Aorta (tissue), 5 donors: ENCODE results near the gene CACNA1H. TPM values are rescaled to one million over a fixed set of nuclear protein-coding genes. Genes with fewer than 3 reads are reported as not detected.

Experiments
- ATAC-seq: fragments of 200-7000 bp; cut with Tn5 transposase; one replicate; pipeline ENCODE4 v1.9.1; 2022; ENCODE audit warnings: moderate library complexity; ENCODE audit not compliant: low FRiP score
- DNase-seq, 2 donors: peaks; one replicate each; pipeline ENCODE4 v3.0.0-alpha.2; 2020
- H3K27ac ChIP-seq, 2 donors: one replicate each; pipeline ENCODE4 v1.5.1; 2013; ENCODE audit warnings: low read length in 2 of 2, mild to moderate bottlenecking in 2 of 2, moderate library complexity in 2 of 2, control low read depth in 1 of 2, inconsistent platforms in 1 of 2, low read depth in 1 of 2
- H3K27me3 ChIP-seq, 2 donors: one replicate each; pipeline ENCODE4 v1.6.1; 2013; ENCODE audit warnings: control low read depth in 1 of 2, low read length in 1 of 2, mild to moderate bottlenecking in 1 of 2, moderate library complexity in 1 of 2; ENCODE audit not compliant: insufficient read depth in 2 of 2, control insufficient read depth in 1 of 2
- H3K36me3 ChIP-seq, 2 donors: one replicate each; pipeline ENCODE4 v1.6.1; 2013; ENCODE audit warnings: control low read depth in 1 of 2, low read length in 1 of 2, mild to moderate bottlenecking in 1 of 2; ENCODE audit not compliant: insufficient read depth in 2 of 2, control insufficient read depth in 1 of 2
- H3K4me1 ChIP-seq, 2 donors: one replicate each; pipeline ENCODE4 v1.6.1; 2013; ENCODE audit warnings: low read length in 2 of 2, control low read depth in 1 of 2, mild to moderate bottlenecking in 1 of 2, moderate library complexity in 1 of 2; ENCODE audit not compliant: insufficient read depth in 2 of 2, control insufficient read depth in 1 of 2
- H3K4me3 ChIP-seq, 2 donors: one replicate each; pipeline ENCODE4 v1.5.1; 2013; ENCODE audit warnings: low read length in 2 of 2, control low read depth in 1 of 2, mild to moderate bottlenecking in 1 of 2
- H3K9me3 ChIP-seq: one replicate; pipeline ENCODE4 v1.6.1; 2013; ENCODE audit warnings: mild to moderate bottlenecking, low read length; ENCODE audit not compliant: control insufficient read depth
- WGBS, 2 donors: extraction: QIAGEN DNeasy Blood & Tissue Kit; methylation state at CpG; one replicate each; pipeline ENCODE4 v1.1.7; 2013; 5-methylcytosine and 5-hydroxymethylcytosine counted together
- intact Hi-C, 2 donors: fragments of 100-400 bp; cut with DNase I; formaldehyde crosslinking; loops; one replicate each; pipeline versions ENCODE4 v1.14.2 to v1.15.0; 2022
- polyA plus RNA-seq, 2 donors: library from polyadenylated mRNA; stranded (reverse); fragments of 200-250 nt; gene quantifications; one replicate each; pipeline ENCODE4 v1.2.3, GENCODE V29; 2013
- total RNA-seq, 2 donors: library from RNA; stranded (reverse); fragmentation: NEBNext Ultra II Directional; extraction: Animal tissue kit (Norgen Biotek cat#: 25700); gene quantifications; one replicate each; pipeline ENCODE4 v1.2.1, GENCODE V29; 2021
- donor health status: healthy with polysubstance abuse.
- donor health status: Bipolar disorder and iron deficiency.
- donor health status: DM: no; HTN: no; CAD: no.
- donor health status: DM: no; HTN: no; CAD: no.
- donor health status: DM: yes; HTN: yes; CAD: no.

CACNA1H gene
- total and polyA plus RNA-seq, 4 donors: 1.3 to 17.8 (median 9.8) TPM

DNA sequence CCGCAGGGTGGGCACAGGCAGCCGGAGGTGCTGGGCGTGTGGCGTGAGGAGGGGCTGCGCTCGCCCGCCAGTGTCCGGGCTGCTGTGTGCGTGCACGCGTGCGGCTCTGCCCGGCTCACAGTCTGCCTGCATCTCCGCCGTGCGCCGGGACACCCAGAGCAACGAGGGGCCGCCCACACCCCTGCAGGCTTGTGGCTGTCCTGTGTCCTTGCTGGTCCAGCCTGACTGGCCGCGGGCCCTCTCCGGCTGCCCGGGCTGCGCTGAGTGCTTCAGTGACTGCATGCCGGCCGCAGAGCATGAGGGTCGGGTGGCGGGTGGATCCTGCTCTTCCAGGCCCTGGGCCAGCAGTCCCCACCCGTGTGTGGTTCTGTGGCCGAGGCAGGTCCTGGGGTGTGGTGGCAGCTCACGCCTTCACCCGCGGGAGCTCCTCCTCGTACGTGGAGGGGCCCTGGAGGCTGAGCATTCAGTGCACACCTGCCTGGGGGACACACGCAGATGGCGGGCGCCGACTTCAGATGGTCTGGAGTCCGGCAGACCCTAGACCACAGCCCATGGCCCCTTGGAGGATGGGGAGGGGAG, 59.8 kb downstream of the CACNA1H start:
- ATAC-seq: no peak
- 95 to 96% methylated on average over 39 to 40 of the region's 40 CpGs for WGBS, 2 donors
- no peak for DNase-seq
- intact Hi-C loops: loop anchor here in 1 of 2 donors (10.0 kb wide), 1 partner anchor 52 kb away; no protein-coding TSS in a partner anchor
- H3K27me3 ChIP-seq: no peaks in the 10 kb centered on the region
- H3K36me3 ChIP-seq: no peaks in the 10 kb centered on the region
- H3K4me1 ChIP-seq: no peaks in the 10 kb centered on the region
- H3K9me3 ChIP-seq: no peaks in the 10 kb centered on the region
- no peak overlapping the region for H3K4me3 ChIP-seq
- H3K27ac ChIP-seq: no peak overlapping the region

DNA sequence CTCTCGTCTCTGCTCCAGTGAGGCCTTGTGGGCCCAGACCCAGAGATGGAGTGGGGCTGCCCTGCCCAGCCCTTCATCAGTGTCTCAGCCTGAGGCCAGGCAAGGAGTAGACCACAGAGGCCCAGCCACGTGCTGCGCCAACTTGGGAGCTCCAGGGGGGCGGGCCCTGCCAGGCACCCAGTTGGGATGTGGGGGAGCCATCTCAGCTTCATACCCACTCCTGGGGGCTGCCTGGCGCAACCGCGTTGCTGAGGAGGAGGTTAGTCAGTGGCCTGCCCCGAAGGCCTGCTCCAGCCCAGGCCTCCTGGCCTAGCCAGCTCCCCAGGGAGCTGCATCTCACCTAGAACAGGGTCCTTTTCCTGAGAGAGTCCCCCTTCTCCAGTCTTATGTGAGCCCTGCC, 60.3 kb downstream of the CACNA1H start:
- DNase-seq (no peak), ATAC-seq (no peak)
- 86 to 88% methylated on average over 8 of the region's 8 CpGs for WGBS, 2 donors
- Histone ChIP-seq H3K4me1 (no peaks in the 10 kb centered on the region), H3K27me3 (no peaks in the 10 kb centered on the region), H3K9me3 (no peaks in the 10 kb centered on the region), H3K4me3 (no peak overlapping the region), H3K27ac (no peak overlapping the region), H3K36me3 (no peaks in the 10 kb centered on the region)
- intact Hi-C loops: loop anchor here in 1 of 2 donors (10.0 kb wide), 1 partner anchor 52 kb away; no protein-coding TSS in a partner anchor

DNA sequence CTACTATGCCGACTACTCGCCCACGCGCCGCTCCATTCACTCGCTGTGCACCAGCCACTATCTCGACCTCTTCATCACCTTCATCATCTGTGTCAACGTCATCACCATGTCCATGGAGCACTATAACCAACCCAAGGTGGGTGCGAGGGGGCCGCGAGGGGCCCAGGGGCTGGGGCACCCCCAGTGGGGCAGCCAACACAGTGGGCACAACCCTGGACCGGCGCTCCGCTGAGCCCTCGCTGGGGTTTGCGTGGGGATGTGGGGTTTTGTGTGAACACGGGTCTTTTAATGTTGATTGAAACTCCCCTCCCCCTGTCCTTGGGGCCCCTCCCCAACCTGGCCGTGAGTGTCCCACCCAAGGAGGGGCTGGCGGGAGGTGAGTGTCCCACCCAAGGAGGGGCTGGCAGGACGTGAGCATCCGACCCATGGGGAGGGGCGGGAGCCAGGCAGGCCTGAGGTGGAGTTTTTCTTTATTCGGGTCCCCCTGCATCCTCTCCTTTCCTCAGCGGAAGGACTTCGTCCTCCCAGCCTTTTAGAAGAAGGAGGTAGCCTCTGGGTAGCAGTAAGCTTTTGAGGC, 61.0 kb downstream of the CACNA1H start:
- intact Hi-C loops: loop anchor here in 1 of 2 donors (10.0 kb wide), 1 partner anchor 51 kb away; no protein-coding TSS in a partner anchor
- H3K36me3 ChIP-seq: no peaks in the 10 kb centered on the region
- H3K27ac ChIP-seq: no peak overlapping the region
- H3K27me3 ChIP-seq: no peaks in the 10 kb centered on the region
- ATAC-seq (no peak), DNase-seq (no peak)
- no peak overlapping the region for H3K4me3 ChIP-seq
- H3K9me3 ChIP-seq: no peaks in the 10 kb centered on the region
- no peaks in the 10 kb centered on the region for H3K4me1 ChIP-seq
- WGBS, 2 donors: 87 to 88% methylated on average over 25 of the region's 25 CpGs

- Histone ChIP-seq H3K9me3 (no peaks in the 10 kb centered on the region), H3K27ac (no peak overlapping the region), H3K36me3 (no peaks in the 10 kb centered on the region), H3K4me1 (no peaks in the 10 kb centered on the region), H3K27me3 (no peaks in the 10 kb centered on the region), H3K4me3 (no peak overlapping the region)
- DNase-seq (no peak), ATAC-seq (no peak)
- intact Hi-C loops: loop anchor here in 1 of 2 donors (10.0 kb wide), 1 partner anchor 50 kb away; no protein-coding TSS in a partner anchor
- WGBS, 2 donors: 84% methylated on average over 16 of the region's 16 CpGs
These were observed 61.8 kb downstream of the CACNA1H start for GRCh38 chr16:1214719-1215118.

DNA sequence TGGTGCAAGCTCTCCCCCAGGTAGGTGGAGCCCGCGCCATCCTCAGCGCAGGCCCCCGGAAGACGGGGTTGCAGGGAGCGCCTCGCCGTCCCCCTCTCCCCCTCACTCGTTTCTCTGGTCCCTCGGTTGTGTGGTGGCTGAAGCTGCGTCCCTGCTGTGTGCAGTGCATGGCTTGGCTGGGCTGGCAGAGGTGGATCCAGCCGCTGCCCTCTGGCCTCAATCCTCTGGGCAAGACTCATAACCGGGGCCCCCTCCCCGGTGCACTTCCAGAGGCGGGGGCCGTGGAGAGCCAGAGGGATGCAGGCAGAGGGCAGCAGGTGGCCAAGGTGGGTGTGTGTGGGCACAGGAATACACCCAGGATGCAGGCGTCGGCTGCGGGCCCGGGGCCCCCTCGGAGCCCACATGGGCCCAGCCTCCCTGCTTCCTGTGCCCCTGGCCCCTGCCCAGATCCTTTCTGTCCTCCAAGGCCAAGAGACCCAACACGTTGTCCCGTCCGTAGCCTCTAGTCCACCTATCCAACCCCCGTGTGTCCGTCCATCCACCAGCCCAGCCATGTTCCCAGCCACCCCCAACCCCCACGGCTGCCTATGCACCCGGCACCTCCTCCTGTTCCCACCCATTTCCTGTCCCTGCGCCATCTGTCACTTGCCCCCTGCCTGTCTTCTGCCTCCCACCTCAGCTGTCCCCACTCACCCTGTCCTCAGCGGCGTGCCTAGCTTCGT, 62.8 kb downstream of the CACNA1H start:
- H3K36me3 ChIP-seq: no peaks in the 10 kb centered on the region
- H3K4me3 ChIP-seq: no peak overlapping the region
- H3K9me3 ChIP-seq: no peaks in the 10 kb centered on the region
- ATAC-seq (no peak), DNase-seq (no peak)
- H3K27me3 ChIP-seq: no peaks in the 10 kb centered on the region
- WGBS, 2 donors: 84 to 85% methylated on average over 23 to 32 of the region's 32 CpGs
- no peaks in the 10 kb centered on the region for H3K4me1 ChIP-seq
- intact Hi-C loops: loop anchor here in 1 of 2 donors (10.0 kb wide), 1 partner anchor 49 kb away; no protein-coding TSS in a partner anchor
- H3K27ac ChIP-seq: no peak overlapping the region

DNA sequence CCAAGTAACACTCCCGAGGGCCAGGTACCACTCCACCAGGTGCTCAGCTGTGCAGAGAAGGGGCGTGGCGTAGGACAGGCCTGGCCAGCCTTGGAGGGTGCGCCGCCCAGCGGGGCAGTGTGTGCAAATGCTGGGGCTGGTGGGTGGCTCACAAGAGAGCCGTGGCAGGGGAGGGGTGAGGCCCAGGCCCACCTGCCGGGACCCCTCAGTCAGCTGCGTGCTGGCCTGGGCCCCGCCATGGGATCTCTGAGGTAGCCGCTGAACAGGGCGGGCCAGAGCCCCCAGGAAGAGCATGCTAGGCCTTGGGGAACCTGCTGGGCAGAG, 63.4 kb downstream of the CACNA1H start:
- intact Hi-C loops: loop anchor here in 1 of 2 donors (10.0 kb wide), 1 partner anchor 49 kb away; no protein-coding TSS in a partner anchor
- 88 to 95% methylated on average over 12 of the region's 12 CpGs for WGBS, 2 donors
- H3K27me3 ChIP-seq: no peaks in the 10 kb centered on the region

GRCh38 chr16:1216681-1217400, 63.9 kb downstream of the CACNA1H start:
- ATAC-seq: no peak
- no peak for DNase-seq
- Histone ChIP-seq H3K27me3 (no peaks in the 10 kb centered on the region), H3K27ac (no peak overlapping the region), H3K9me3 (no peaks in the 10 kb centered on the region), H3K4me3 (no peak overlapping the region), H3K36me3 (no peaks in the 10 kb centered on the region), H3K4me1 (no peaks in the 10 kb centered on the region)
- 91% methylated on average over 32 of the region's 32 CpGs for WGBS, 2 donors
- intact Hi-C loops: loop anchor here in 1 of 2 donors (10.0 kb wide), 1 partner anchor 48 kb away; no protein-coding TSS in a partner anchor

More for the DNA sequence above, 63.4 kb downstream of the CACNA1H start:
- Histone ChIP-seq H3K27ac (no peak overlapping the region), H3K4me1 (no peaks in the 10 kb centered on the region), H3K9me3 (no peaks in the 10 kb centered on the region), H3K36me3 (no peaks in the 10 kb centered on the region), H3K4me3 (no peak overlapping the region)
- ATAC-seq: no peak
- no peak for DNase-seq

DNA sequence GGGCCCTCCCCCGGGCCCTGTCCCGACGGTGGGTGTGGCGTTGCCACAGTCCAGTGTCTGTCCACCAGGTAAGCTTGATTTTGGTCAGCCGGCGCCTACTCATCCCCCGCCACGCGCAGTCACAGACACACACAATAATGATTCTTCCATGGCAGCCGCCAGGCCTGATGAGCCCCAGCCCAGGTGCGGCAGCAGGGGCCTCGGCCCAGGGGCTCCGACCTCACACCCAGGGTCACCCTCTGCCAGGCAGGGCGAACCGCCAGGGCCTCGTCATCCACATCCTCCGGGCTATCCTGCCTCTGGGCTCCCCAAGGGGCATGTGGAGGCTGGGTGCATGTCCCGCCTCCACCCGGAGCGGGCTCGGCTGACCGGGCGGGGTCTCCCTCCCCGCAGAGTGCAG, 64.6 kb downstream of the CACNA1H start:
- intact Hi-C loops: loop anchor here in 1 of 2 donors (10.0 kb wide), 1 partner anchor 47 kb away; no protein-coding TSS in a partner anchor
- Histone ChIP-seq H3K4me3 (no peak overlapping the region), H3K4me1 (no peaks in the 10 kb centered on the region), H3K27ac (no peak overlapping the region), H3K9me3 (no peaks in the 10 kb centered on the region), H3K27me3 (no peaks in the 10 kb centered on the region), H3K36me3 (no peaks in the 10 kb centered on the region)
- 92 to 93% methylated on average over 23 to 24 of the region's 24 CpGs for WGBS, 2 donors
- ATAC-seq (no peak), DNase-seq (no peak)
